GM20431 (cell line): ENCODE results near the gene SLC11A1.

Source experiments
- in situ Hi-C: fragments of 300-500 bp; cut with MseI, MboI; formaldehyde crosslinking; loops from one replicate; pipeline ENCODE4 v1.15.0; 2020; ENCODE audit warnings: low sequenced_read_pairs; ENCODE audit not compliant: unreplicated experiment

SLC11A1 gene, protein sequence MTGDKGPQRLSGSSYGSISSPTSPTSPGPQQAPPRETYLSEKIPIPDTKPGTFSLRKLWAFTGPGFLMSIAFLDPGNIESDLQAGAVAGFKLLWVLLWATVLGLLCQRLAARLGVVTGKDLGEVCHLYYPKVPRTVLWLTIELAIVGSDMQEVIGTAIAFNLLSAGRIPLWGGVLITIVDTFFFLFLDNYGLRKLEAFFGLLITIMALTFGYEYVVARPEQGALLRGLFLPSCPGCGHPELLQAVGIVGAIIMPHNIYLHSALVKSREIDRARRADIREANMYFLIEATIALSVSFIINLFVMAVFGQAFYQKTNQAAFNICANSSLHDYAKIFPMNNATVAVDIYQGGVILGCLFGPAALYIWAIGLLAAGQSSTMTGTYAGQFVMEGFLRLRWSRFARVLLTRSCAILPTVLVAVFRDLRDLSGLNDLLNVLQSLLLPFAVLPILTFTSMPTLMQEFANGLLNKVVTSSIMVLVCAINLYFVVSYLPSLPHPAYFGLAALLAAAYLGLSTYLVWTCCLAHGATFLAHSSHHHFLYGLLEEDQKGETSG

DNA sequence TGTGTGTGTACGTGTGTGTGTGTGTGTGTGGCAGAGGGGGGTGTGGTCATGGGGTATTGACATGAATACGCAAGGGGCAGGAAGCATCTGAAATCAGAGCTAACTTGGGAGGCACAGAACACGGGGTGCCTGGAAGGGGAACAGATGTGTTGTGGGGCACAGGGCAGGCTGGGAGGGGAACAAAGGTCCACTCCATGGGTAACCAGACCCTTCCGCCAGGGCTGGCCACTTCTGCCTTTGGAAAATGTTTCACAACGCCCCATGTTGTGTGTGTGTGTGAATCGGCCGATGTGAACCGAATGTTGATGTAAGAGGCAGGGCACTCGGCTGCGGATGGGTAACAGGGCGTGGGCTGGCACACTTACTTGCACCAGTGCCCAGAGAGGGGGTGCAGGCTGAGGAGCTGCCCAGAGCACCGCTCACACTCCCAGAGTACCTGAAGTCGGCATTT is at the start of gene SLC11A1:
Gene SLC11A1, plus strand, starts transcription at position 358 of the 451 bp plus-strand sequence. CDS start 96 bp downstream, outside the sequence.
- in situ Hi-C loops: no loop called here

DNA sequence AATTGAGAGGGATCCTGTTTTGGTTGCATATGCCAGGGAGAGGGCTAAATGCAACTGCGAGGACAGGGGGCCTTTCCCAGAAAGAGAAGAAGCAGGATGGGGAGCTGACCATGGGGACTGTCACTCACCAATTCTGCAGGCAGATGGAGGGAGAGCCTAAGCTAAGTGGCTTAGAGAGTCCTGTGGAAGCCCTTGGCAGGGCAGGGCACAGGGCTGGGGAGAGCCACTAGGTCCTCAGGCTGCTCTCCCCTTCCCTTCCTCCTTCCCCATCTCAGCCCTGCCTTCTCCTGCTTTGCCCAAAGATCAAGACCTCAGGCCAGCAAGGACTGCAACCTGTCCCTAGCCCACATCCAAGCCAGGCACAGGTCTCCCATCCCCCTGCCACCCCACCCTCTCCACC is 49.8 kb upstream of the SLC11A1 start:
- in situ Hi-C loops: no loop called here

DNA sequence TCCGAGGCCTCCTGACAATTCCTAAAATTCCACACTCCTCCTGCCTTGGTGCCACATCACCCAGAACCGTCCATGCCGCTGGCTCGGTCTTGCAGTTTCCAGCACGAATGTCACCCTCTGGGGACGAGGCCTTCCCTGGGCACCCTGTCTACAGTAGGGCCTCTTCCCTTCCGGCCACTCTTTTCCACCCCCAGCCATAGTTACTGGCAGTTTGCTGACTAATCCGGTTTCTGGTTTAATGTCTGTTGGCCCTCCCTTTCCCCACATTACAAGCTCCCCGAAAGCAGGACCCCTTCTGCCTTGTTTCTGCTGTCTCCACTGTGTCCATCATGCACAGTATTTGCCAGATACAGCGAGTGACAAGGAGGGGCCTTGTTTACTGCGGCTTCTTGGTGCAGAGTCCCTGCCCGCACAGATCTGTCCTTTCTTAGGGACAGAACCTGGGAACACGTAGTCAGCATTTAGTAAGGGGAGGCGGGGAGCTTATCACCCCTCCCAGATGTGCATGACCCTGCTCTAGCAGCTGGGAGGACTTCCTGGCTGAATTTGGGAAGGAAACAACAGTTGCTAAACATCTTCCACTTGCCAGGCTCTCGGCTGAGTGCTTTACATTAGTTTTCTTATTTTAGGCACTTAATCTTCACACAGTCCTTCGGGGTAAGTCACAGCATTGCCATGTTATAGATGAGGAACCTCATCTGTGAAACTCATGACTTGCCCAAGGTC is 49.0 kb upstream of the SLC11A1 start:
- in situ Hi-C loops: no loop called here

DNA sequence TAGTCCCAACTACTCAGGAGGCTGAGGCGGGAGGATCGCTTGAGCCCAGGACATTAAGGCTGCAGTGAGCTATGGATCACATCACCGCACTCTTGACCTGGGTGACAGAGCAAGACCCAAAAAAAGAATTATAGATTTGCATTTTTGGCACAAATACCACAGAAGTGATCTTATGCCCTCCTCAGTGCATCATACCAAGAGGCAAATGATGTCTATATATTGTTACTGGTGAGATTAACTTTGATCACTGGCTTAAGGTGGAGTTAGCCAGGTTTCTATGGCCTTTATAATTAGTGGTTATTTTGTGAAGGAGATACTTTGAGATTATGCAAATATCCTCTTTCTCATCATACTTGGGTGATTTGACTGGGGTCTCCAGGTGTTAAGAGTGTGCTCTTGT is 47.5 kb upstream of the SLC11A1 start:
- in situ Hi-C loops: no loop called here

DNA sequence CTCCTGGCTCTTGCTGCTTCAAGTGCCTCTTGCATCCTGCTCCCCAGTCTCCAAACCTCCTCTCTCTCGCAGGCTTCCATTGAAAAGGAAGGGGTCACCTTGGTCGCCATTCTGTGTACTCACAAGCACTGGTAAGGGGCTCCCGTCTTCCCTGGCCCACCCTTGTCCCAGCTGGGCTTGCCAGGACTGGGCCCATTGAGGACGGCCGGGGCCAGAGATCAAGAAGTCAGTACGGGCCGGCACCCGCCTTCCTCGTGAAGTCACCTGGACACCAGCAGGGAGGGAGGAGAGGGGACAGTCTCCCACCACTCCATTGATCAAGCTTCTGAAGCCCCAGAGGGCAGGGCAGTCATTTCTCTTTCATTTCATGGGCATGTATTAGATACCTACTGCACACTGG is 41.4 kb upstream of the SLC11A1 start:
- in situ Hi-C loops: no loop called here

DNA sequence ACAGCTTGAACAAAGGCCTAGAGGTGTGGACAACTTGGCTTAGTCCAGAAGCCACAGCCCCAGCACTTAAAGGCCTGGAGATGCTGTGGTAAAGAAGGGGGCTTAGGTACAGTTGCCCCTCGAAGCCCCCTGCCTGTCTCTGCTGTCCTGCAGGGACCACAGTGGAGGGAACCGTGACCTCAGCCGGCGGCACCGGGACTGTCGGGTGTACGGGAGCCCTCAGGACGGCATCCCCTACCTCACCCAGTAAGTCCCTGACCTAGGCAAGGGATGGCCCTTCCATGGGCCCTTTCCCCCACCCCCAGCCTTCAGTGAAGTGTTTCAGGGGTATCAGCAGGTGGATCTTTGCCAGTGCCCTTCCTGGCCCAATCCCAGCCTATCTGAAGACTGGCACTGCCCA is 40.7 kb upstream of the SLC11A1 start:
- in situ Hi-C loops: no loop called here

DNA sequence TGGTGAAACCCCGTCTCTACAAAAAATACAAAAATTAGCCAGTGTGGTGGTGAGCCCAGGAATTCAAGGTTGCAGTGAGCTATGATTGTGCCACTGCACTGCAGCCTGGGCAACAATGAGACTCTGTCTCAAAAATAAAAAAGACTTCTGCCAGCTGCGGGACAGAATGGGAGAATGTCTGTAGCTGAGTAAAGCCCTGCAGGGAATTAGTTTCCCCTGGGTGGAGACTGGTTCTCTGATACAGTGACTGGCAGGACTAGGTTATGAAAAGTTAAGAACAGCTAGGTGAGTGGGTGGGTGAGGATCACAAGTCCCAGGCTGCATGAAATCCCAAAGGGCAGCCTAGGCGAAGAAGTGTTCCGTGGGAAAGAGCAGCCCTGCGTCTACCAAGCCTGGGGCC is 39.2 kb upstream of the SLC11A1 start:
- in situ Hi-C loops: no loop called here

DNA sequence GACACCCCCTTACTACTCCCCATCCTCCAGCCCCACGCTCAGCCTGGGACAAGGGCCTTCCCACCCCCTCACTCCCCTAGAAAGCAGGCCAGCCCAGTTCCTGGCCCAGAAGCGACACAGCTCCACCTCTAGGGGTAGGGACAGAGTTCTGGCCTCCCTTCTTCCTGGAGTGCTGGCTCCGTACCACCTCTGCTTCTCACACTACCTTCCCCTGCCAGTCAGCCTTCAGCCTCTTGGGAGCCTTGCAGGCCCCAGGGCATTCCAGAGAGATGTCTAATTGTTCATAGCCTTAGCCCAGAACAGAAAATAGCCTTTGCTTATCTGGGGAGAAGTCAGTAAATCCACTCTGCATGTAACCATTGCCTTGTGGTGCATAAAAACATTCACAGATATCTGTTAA is 38.5 kb upstream of the SLC11A1 start:
- in situ Hi-C loops: no loop called here

DNA sequence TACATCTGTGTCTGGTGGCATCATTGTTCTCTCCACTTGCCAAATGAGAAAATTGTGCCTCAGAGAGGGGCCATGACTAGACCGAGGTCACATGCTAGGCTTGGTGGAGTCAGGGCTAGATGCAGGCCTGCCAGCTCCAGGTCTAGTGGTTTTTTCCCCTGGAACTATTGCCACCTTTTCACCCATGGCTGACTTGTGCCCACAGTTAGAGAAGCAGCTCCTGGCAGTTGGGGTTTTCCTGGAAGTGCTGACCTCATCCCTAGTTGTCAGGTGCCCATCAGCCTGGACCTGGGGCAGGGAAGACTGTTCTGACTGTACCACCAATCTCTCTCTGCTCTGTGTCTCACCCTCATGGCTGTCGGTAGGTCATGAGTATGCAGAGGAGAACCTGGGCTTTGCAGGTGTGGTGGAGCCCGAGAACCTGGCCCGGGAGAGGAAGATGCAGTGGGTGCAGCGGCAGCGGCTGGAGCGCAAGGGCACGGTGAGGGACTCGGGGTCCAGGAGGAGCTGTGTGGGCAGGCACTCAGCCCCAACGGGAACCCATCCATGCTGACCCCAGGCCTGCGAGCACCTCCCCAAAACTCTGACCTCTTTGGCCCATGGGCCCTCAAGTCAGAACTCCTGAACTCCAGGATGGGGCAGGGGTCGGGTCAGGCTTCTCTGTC is 37.9 kb upstream of the SLC11A1 start:
- in situ Hi-C loops: no loop called here

DNA sequence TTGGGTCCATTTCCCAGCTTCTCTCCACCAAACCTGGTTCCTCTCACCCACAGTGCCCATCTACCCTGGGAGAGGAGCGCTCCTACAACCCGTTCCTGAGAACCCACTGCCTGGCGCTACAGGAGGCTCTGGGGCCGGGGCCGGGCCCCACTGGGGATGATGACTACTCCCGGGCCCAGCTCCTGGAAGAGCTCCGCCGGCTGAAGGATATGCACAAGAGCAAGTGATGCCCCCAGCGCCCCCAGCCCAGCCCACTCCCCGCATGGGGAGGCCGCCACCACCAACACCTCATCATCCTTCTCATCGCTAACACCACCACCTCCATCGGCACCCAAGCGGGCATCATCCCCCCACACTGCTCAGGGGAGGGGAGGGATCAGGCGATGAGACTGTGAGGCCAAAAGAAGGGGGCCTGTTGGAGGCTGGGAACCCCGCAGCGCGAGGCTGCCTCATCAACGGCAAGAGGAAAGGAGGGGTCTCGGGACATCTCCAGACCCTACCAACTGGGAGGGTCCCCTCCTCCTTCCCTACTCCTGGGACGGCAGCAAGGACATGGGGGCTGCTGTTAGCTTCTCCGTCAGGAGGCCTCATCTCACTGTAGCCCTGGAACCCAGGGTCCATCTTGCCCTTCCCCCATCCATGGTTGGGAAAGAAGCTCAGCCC is 37.2 kb upstream of the SLC11A1 start:
- in situ Hi-C loops: no loop called here

DNA sequence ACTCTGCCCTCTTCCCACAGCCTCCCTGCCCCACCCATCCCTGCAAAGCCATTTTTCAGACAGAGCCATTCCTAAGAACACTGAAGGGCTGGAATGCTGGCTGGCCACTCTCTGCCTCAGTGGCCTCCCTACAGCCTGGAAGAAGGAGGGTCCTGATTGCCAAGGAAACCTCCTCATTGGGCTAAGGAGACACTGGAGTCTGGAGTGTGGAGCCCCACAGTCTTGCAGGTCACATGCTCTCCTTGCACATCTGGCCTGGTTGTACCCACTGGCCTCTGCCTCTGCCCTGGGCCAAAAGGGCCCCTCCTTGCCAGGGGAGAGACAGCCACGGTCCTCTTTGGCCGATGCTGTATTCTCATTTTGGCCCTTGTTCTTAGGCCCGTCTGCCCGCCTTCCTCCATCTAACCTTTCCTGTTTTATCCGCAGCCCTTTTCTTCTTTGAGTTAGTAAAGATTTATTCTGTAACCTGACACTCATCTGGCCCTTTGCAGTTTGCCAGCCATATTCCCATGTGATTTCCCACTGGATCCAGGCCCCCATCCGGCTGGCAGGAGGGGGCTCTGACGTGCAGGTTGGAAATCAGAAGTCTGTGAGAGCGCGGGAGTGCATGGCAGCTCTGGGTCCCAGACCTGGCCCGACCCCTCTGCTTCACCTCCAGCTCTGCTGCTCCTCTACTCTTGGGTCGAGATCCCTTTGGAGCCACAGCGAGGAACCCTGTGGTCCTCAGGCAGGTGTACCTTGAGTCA is 36.4 kb upstream of the SLC11A1 start:
- in situ Hi-C loops: no loop called here

DNA sequence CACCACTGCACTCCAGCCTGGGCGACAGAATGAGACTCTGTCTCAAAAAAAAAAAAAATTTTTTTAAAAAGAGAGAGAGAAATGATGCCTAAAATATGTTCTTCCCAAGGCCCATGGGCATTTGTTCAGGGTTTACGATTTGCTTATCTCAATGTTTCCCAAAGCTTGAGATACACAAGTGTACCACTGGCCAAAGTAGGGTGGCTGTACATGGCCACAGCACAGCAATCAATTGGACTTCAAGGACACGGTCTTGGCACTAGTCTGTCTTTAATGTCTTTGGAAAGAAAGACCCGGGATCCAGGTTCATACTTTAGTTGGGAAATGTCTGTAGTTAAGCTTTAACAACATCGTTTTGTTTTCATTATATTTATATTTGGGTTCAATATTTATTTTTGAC is 34.9 kb upstream of the SLC11A1 start:
- in situ Hi-C loops: no loop called here

DNA sequence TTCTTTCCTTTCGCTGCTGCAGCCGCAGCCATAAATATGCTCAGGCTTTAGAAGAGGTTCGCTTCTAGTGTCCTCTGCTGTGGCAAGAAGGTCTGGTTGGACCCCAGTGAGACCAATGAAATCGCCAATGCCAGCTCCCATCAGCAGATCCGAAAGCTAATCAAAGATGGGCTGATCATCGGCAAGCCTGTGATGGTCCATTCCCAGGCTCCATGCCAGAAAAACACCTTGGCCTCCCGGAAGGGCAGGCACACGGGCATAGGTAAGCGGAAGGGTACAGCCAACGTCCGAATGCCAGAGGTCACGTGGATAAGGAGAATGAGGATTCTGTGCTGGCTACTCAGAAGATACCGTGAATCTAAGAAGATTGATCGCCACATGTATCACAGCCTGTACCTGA is 28.0 kb upstream of the SLC11A1 start:
- in situ Hi-C loops: loop anchor here (10.0 kb wide), 1 partner anchor 49 kb away; no protein-coding TSS in a partner anchor

DNA sequence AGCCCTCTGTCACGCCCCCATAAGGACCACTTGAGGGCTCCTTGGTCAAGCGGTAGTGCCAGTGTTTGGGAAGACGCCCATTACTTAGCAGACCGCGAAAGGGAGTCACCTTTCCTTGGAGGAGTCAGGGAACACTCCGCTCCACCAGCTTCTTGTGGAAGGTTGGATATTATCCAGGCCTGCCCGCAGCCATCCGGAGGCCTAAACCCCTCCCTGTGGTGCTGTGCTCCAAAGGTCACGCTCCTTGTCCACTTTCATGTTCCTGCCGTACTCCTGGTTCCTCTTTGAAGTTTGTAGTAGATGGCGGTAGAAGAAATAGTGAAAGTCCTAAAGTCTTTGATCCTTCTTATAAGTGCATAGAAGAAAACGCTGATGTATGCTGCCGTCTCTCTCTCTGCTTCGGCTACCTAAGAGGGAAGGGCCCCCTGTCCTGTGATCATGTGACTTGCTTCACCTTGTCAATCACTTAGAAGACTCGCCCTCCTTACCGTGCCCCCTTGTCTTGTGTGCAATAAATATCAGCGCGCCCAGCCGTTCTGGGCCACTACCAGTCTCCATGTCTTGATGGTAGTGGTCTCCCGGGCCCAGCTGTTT is 27.1 kb upstream of the SLC11A1 start:
- in situ Hi-C loops: loop anchor here (10.0 kb wide), 1 partner anchor 50 kb away; no protein-coding TSS in a partner anchor

DNA sequence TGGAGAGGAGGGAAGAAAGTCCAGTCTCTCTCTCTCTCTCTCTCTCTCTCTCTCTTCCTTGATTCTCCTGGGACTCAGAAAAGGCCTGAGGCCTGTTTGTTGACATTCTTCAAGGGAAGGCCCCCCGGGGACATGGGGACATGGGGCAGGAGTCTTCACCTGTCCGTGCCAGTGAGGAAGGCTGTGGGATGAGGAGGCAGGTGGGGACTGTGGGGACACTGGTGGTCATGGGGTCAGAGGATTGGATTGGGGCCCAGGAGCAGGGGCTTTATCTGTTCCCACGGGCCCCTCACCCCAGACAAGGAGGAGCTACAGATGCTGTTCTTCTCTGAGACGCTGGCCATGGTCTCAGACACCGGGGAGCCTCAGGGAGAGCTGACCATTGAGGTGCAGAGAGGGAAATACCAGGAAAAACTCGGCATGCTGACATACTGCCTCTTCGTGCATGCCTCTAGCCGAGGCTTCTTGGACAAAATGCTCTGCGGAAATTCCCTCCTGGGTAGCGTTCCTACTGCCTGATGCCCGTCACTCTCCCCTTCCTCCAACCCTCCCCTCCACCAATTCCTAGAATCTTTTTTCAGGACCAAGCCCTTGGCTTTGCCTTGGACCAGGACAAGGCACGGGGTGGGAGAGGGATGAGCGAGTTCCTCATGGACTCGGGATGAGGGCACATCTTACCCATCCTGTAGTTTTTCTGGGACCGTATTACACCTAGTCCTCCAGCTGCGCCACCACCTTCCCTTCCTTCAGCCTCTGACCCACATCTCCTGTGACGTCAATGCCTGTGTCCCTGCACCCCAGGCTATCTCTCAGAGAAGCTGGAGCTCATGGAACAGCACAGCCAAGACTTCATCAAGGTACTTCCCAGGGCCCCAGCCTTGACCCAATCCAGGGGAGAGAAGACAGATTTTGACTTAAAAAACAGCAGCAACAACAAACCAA is 24.6 kb upstream of the SLC11A1 start:
- in situ Hi-C loops: loop anchor here (10.0 kb wide), 1 partner anchor 53 kb away; no protein-coding TSS in a partner anchor

DNA sequence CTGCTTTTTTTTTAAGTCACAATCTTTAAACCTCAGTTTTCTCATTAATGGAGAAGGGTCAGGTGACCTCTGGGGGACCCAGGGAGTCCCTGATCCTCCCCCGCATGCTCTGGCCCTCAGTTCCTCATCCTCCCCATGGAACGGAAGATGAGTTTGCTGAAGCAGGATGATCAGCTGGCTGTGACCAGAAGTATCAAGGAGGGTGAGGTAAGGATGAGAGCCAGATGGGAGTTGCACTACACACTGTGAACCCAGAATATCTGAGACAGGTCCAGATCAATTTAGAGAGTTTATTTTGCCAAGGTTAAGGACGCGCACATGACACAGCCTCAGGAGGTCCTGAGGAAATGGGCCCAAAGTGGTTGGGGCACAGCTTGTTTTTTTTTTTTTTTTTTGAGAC is 21.6 kb upstream of the SLC11A1 start:
- in situ Hi-C loops: no loop called here

DNA sequence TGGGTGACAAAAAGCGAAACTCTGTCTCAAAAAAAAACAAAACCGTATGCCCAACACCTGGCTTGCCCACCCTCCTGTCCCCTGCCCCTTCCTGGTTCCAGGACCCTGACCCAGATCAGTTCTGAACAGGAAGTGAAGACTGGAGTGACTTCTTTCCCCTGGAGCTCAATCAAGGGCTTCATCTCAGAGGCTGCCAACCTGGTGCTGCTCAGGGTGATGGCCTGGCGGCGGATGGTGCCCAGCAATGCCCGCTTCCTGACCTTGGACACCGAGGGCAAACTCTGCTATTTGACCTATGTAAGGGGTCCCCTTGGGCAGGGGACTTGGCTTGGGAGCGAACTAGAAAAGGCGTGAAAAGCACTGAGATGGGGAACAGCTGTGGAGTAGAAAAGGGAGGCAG is 19.5 kb upstream of the SLC11A1 start:
- in situ Hi-C loops: no loop called here

DNA sequence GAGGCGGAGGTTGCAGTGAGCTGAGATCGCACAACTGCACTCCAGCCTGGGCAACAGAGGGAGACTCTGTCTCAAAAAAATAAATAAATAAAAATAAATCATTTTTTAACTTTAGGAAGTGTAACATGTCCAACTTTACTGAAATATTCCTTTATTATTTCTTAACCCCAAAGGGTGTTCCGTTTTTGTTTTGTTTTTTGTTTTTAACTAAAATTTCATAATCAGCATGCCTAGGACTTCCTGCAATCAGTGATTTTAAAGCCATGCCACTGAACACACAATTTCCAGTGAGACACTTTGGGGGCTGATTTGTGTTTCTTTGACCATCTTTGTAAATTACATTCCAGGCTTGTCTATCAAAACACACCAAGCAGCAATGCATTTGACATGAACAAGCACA is 18.3 kb upstream of the SLC11A1 start:
- in situ Hi-C loops: no loop called here
